ENCODE measurements around the gene ATP8B4.

ATP8B4 gene

GRCh38 chr15:50009634-50010033, 109.4 kb downstream of the ATP8B4 start:
- H3K4me3 ChIP-seq (replicated peaks in 1 of 2; ENCODE audit: low read depth in 2 of 2, low read length in 2 of 2), result no peak overlapping the region
- TF ChIP-seq CTCF (IDR thresholded peaks at IDR 0.05; ENCODE audit: low read depth, low read length), result no peak
- no peak for DNase-seq (ENCODE audit: low read depth in 2 of 2)

DNA sequence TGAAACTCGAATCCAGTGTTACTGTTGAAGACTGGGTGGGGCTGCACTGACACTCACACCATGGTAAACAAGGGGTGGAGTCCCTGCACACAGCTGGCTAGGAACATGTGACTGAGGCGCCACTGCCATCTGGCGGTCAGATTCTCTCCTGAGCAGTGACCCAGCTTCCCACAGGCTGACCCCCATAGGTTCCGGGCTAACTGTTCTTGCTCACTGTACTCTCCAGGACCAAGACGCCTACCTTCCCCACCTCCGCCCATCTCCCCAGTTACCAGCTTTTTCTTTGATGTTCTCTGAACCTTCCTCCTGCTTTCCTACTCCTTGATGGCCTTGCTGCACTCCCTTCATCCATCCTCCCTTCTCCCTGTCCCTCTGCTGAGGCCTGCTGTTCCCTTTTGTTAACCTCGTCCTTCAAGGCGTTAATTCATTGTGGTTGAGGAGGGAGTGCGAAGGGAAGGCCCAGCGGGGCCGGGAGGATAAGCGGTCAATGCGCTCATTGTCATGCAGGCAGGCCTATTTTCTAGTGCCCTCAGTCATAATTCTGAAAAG, 115.2 kb downstream of the ATP8B4 start:
- H3K4me3 ChIP-seq (replicated peaks in 1 of 2; ENCODE audit: low read depth in 2 of 2, low read length in 2 of 2), result no peak overlapping the region
- TF ChIP-seq CTCF (IDR thresholded peaks at IDR 0.05; ENCODE audit: low read depth, low read length), result peak; percentile 89
- DNase-seq (ENCODE audit: low read depth in 2 of 2), result peak; percentile 94 to 95

- no peak for TF ChIP-seq CTCF (IDR thresholded peaks at IDR 0.05; ENCODE audit: low read depth, low read length)
- no peak for DNase-seq (ENCODE audit: low read depth in 2 of 2)
- H3K4me3 ChIP-seq (replicated peaks in 1 of 2; ENCODE audit: low read depth in 2 of 2, low read length in 2 of 2), result no peak overlapping the region
Observed at GRCh38 chr15:49991587-49991986, 127.4 kb downstream of the ATP8B4 start.

- peak; percentile 48 to 54 for DNase-seq (ENCODE audit: low read depth in 2 of 2)
- H3K4me3 ChIP-seq (replicated peaks in 1 of 2; ENCODE audit: low read depth in 2 of 2, low read length in 2 of 2), result no peak overlapping the region
- no peak for TF ChIP-seq CTCF (IDR thresholded peaks at IDR 0.05; ENCODE audit: low read depth, low read length)
Observed at GRCh38 chr15:49990835-49991545, 128.0 kb downstream of the ATP8B4 start.

GRCh38 chr15:49989498-49989897, 129.5 kb downstream of the ATP8B4 start:
- TF ChIP-seq CTCF (IDR thresholded peaks at IDR 0.05; ENCODE audit: low read depth, low read length), result no peak

DNA sequence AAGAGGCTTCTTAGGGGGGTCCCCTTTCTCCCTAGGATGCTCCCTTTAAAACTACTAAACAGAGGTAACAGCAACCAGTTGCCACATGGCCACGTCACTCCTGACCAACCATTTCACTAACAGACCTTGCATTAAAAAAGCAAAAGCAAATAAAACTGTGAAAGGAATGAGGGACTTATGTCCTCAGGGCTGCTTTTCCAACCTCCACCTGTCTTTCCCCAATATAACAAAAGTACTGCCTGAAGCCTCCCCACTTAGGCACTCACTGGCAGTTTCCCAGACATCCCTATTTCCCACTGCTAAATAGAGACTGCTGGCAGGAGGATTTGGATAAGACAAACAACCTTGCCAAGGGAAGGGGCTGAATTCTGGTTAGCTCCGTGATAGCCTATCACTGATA, 130.3 kb downstream of the ATP8B4 start:
- TF ChIP-seq CTCF (IDR thresholded peaks at IDR 0.05; ENCODE audit: low read depth, low read length), result no peak
- DNase-seq (ENCODE audit: low read depth in 2 of 2), result no peak
- no peak overlapping the region for H3K4me3 ChIP-seq (replicated peaks in 1 of 2; ENCODE audit: low read depth in 2 of 2, low read length in 2 of 2)

More at GRCh38 chr15:49989498-49989897, 129.5 kb downstream of the ATP8B4 start:
- H3K4me3 ChIP-seq (replicated peaks in 1 of 2; ENCODE audit: low read depth in 2 of 2, low read length in 2 of 2), result no peak overlapping the region
- DNase-seq (ENCODE audit: low read depth in 2 of 2), result no peak

All from cardiac fibroblast (primary cell).